ENCODE data around the gene SECISBP2. TPM values are rescaled to one million over a fixed set of nuclear protein-coding genes. Genes with fewer than 3 reads are reported as not detected.

The SECISBP2 gene
- total and polyA plus RNA-seq, 2 donors from 2014 or later, result 27.0 to 59.8 TPM

- H3K4me1 ChIP-seq (ENCODE audit: control insufficient read depth in 2 of 3, insufficient read depth in 2 of 3, low read depth in 1 of 3, low read length in 3 of 3), result no peaks in the 10 kb centered on the region
- H3K27ac ChIP-seq (ENCODE audit: low read depth in 2 of 2, low read length in 2 of 2), result no peak overlapping the region
- intact Hi-C loops (cut with DNase I), result no loop called here
- H3K27me3 ChIP-seq (ENCODE audit: control insufficient read depth, insufficient read depth, low read length), result no peaks in the 10 kb centered on the region
- TF ChIP-seq CTCF (IDR thresholded peaks at IDR 0.05; ENCODE audit: borderline replicate concordance, extremely low read depth, insufficient read depth), result no peak
- H3K4me3 ChIP-seq (ENCODE audit: low read length in 3 of 3), result no peak overlapping the region
- FAIRE-seq, result no peak
- no peak for DNase-seq
- H3K36me3 ChIP-seq (ENCODE audit: control insufficient read depth in 2 of 3, insufficient read depth in 3 of 3, low read length in 3 of 3), result peaks cover 0 to 9% (median 6%) of the 10 kb centered on the region in 3 donors
- no peaks in the 10 kb centered on the region for H3K9me3 ChIP-seq (ENCODE audit: control insufficient read depth in 2 of 3, insufficient read depth in 1 of 3, low read length in 3 of 3)
- H3K9ac ChIP-seq (ENCODE audit: low read length in 3 of 3), result no peak overlapping the region
Measured at GRCh38 chr9:89366711-89367110, 48.4 kb downstream of the SECISBP2 start.

GRCh38 chr9:89367281-89367680 is 49.0 kb downstream of the SECISBP2 start:
- H3K4me3 ChIP-seq (ENCODE audit: low read length in 3 of 3), result no peak overlapping the region
- H3K9ac ChIP-seq (ENCODE audit: low read length in 3 of 3), result no peak overlapping the region
- no peak for TF ChIP-seq CTCF (IDR thresholded peaks at IDR 0.05; ENCODE audit: borderline replicate concordance, extremely low read depth, insufficient read depth)
- H3K4me1 ChIP-seq (ENCODE audit: control insufficient read depth in 2 of 3, insufficient read depth in 2 of 3, low read depth in 1 of 3, low read length in 3 of 3), result no peaks in the 10 kb centered on the region
- peaks cover 0 to 3% (median under 1%) of the 10 kb centered on the region in 3 donors for H3K36me3 ChIP-seq (ENCODE audit: control insufficient read depth in 2 of 3, insufficient read depth in 3 of 3, low read length in 3 of 3)
- no peaks in the 10 kb centered on the region for H3K27me3 ChIP-seq (ENCODE audit: control insufficient read depth, insufficient read depth, low read length)
- H3K9me3 ChIP-seq (ENCODE audit: control insufficient read depth in 2 of 3, insufficient read depth in 1 of 3, low read length in 3 of 3), result no peaks in the 10 kb centered on the region
- FAIRE-seq (no peak), DNase-seq (peak in 1 of 5 donors; percentile 43)
- intact Hi-C loops (cut with DNase I), result no loop called here
- H3K27ac ChIP-seq (ENCODE audit: low read depth in 2 of 2, low read length in 2 of 2), result no peak overlapping the region

GRCh38 chr9:89367726-89368437 is 49.6 kb downstream of the SECISBP2 start:
- H3K4me3 ChIP-seq (ENCODE audit: low read length in 3 of 3), result no peak overlapping the region
- H3K9ac ChIP-seq (ENCODE audit: low read length in 3 of 3), result no peak overlapping the region
- H3K9me3 ChIP-seq (ENCODE audit: control insufficient read depth in 2 of 3, insufficient read depth in 1 of 3, low read length in 3 of 3), result no peaks in the 10 kb centered on the region
- no peak for TF ChIP-seq CTCF (IDR thresholded peaks at IDR 0.05; ENCODE audit: borderline replicate concordance, extremely low read depth, insufficient read depth)
- no peaks in the 10 kb centered on the region for H3K36me3 ChIP-seq (ENCODE audit: control insufficient read depth in 2 of 3, insufficient read depth in 3 of 3, low read length in 3 of 3)
- intact Hi-C loops (cut with DNase I), result no loop called here
- DNase-seq, result peak in 1 of 5 donors; percentile 52
- no peaks in the 10 kb centered on the region for H3K4me1 ChIP-seq (ENCODE audit: control insufficient read depth in 2 of 3, insufficient read depth in 2 of 3, low read depth in 1 of 3, low read length in 3 of 3)
- no peak overlapping the region for H3K27ac ChIP-seq (ENCODE audit: low read depth in 2 of 2, low read length in 2 of 2)
- FAIRE-seq, result no peak
- no peaks in the 10 kb centered on the region for H3K27me3 ChIP-seq (ENCODE audit: control insufficient read depth, insufficient read depth, low read length)
